GM21447 (cell line): ENCODE results near the gene RAB12.
"Not testable (repeated sequence)": the region's sequence is repeated elsewhere in the genome, so short reads cannot be mapped to it uniquely, and the experiment has no call there.

Experiments
- ATAC-seq: cut with Tn5 transposase; IDR thresholded peaks from one replicate; pipeline ENCODE4 v1.9.1; 2021; ENCODE audit not compliant: unreplicated experiment

The RAB12 gene

DNA sequence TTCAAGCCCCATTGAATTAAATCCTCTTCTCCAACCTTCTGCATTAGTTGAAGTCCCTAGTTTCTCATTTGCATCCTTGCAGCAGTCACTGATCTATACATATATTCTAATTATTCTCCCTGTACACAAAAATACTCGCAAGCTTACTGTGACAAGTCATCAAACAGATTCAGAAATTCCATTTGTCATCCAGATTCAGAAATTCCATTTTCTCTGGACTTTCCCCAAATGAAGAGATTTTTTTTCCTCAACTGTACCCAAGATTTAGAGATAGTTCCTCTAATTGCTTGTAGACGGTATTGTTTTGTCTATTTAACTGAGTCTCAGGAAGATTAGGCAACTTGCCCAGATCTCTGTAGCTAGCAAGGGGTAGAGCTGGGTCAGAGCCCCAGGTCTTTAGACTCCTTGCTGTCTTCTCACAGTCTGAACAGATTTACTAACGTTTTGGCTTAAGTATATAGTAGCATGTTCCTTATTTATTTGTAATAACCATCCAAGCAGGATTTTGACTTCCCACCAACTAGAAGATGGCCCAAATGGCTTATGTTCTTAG is 34.2 kb downstream of the RAB12 start:
- no peak for ATAC-seq

DNA sequence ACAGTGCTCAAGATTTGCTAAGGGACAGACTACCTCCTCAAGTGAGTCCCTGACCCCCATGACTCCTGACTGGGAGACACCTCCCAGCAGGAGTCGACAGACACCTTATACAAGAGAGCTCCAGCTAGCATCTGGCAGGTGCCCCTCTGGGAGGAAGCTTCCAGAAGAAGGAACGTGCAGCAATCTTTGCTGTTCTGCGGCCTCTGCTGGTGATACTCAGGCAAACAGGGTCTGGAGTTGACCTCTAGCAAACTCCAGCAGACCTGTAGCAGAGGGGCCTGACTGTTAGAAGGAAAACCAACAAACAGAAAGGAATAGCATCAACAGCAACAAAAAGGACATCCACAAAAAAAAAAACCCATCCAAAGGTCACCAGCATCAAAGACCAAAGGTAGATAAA is 38.1 kb downstream of the RAB12 start:
- not testable (repeated sequence) for ATAC-seq

GRCh38 chr18:8651478-8652261 is 42.4 kb downstream of the RAB12 start:
- ATAC-seq, result not testable (repeated sequence)

GRCh38 chr18:8654503-8655451 is 45.5 kb downstream of the RAB12 start:
- ATAC-seq, result no peak

DNA sequence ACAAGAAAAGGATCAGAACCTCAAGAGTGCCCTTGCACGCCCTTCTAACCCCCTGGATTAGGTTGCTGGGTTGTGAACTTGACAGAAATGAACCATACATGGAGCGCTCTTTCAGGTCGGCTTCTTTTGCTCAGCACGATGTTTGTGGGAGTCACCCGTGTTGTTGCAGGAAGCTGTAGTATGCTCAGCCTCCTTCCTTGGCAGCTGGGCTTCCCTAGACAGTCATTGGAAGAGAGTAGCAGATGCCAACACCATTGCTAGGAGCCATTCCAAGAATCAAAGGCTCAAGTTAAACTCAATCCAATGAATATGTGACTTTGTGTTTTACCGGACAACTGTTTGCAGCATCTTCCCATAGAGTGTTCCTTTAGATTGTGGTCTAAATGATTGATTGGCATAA is 47.0 kb downstream of the RAB12 start:
- no peak for ATAC-seq

DNA sequence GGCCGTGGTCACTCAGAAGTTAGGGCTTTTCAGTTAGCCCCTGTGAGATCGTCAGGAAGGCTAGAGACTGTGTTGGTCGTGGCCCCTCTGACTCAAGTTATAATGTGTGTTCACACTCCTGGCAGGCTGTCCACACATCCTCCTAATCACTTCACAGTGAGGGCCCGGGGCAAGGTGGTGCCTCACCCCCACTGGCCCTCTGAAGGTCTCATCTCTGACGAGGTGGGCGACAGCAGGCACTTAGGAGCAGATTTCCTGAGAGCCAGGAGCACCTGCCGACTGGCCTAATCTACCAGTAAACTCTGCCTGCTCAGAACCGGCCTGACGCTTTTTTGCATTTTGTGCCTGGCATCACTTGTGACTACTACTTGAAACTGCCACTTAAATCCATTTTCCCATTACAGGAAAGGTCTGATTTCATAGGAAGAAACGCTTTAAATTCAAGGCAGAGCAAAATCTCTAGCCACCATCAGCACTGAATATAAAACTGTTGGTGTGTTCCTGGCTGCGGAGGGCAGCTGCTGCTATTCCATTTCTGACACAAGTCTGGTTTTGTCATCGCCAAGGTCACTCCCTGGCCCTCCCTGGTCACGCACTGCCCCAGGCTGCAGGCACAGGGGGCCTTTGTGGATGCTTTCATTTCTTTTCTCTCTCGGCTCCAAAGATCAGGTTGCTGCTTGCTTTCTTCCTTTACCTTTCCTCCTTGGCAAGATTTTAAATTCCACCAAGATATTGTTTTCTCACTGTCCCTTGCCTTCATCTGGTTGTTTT is 48.0 kb downstream of the RAB12 start:
- no peak for ATAC-seq

DNA sequence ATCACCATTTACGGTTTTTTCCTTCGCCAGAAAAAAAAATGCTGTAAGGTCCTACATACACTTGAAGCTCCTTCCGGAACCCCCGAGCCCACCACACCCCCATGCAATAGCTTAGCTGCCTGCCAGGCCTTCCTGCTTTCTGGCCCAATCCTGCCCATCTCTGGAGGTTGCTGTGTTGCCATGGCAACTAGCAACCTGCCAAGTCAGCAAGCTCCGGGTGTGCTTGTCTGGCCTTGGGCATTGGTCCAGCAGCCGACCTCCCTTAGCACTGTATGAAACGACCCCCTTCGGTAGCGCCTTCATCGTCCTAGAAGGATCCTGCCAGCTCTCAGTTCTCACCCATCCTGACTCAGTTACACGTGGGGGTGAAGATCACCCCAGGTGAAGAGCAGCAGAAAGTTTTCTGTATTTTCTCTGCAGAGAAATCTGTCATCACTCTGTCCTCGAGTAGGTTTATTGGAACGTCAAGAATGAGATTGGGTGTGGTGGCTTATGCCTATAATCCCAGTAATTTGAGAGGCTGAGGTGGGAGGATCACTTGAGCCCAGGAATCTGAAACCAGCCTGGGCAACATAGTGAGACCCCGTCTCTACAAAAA is 48.7 kb downstream of the RAB12 start:
- no peak for ATAC-seq

- ATAC-seq, result no peak
Measured at GRCh38 chr18:8658858-8659485, 49.7 kb downstream of the RAB12 start.

- no peak for ATAC-seq
Measured at GRCh38 chr18:8659609-8660242, 50.5 kb downstream of the RAB12 start.

GRCh38 chr18:8660316-8660715 is 51.1 kb downstream of the RAB12 start:
- no peak for ATAC-seq

GRCh38 chr18:8661754-8662559 is 52.7 kb downstream of the RAB12 start:
- no peak for ATAC-seq

- no peak for ATAC-seq
Measured at GRCh38 chr18:8662560-8663255, 53.5 kb downstream of the RAB12 start.

- no peak for ATAC-seq
Measured at GRCh38 chr18:8667846-8668245, 58.6 kb downstream of the RAB12 start.

GRCh38 chr18:8668381-8668780 is 59.1 kb downstream of the RAB12 start:
- ATAC-seq, result no peak

DNA sequence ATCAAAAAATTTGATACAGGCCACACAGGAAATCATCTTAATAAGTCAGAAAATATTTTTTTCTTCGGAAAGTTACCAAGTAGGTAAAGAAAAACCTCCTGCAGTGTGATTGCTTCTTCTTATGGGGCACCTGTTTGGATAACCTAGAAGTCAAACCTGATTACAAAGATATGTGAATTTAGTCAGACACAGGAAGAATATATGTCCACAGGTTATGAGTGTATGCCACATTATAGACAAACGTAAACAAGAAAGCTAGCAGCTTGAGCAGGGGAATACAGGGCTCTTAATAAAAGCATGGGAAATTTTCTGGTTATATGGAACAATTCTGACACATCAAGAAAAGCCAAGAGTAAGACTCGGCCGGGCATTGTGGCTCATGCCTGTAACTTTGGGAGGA is 60.3 kb downstream of the RAB12 start:
- no peak for ATAC-seq

- peak; percentile 77 for ATAC-seq
Measured at GRCh38 chr18:8673256-8674209, 64.3 kb downstream of the RAB12 start.

DNA sequence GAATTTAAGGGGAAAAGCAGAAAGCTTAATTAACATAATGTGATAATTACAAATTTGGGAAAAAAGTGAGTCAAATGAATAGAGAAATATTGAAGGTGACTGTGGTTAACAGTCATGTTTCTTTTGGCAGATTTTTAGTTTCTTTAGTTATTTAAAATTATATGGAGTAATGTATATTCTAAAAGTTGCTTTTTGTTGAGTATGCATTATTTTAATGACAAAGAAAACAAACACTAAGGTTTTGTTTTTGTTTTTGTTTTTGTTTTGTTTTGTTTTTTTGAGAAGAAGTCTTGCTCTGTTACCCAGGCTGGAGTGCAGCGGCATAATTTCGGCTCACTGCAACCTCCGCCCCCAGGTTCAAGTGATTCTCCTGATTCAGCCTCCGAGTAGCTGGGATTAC is 65.8 kb downstream of the RAB12 start:
- ATAC-seq, result no peak
